HG02970 (cell line): ENCODE results near the gene AHDC1.

Experiments
- ATAC-seq: cut with Tn5 transposase; IDR thresholded peaks from one replicate; pipeline ENCODE4 v1.9.1; 2021; ENCODE audit warnings: mild to moderate bottlenecking, moderate library complexity, moderate number of reproducible peaks; ENCODE audit not compliant: unreplicated experiment, low FRiP score

AHDC1 gene

GRCh38 chr1:27600498-27601175 lies 3.3 kb downstream of the AHDC1 start:
- no peak for ATAC-seq

GRCh38 chr1:27599605-27600497 lies 4.1 kb downstream of the AHDC1 start:
- ATAC-seq, result no peak

DNA sequence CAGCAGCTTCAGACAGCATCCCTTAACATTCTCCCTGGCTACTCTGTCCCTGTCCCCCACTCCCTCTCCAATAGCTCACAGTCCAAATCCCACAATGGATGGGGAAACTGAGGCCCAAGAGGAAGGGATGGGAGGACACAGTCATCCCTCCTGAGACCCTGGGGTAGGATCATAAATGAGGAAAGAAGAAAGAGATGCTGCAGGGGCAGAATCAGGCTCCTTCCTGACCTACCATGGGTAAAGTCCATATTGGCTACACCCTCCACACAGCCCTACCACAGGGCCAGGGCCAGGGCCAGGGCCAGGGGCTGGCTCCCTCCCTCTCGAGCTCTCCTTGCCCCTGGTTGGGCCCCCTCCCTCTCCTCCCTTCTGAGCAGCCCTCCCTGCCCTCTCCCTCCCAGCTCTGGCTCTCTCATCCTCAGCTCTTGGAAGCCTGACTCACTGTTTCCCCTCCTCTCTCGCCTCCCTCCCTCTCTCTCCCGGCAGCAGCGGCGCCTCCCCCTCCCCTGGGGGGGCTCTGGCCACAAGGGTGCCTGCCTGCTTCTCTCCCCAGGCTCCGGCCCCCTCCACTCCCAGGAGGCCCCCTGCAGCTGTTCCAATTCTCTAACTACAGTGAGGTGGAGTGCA lies 4.9 kb downstream of the AHDC1 start:
- no peak for ATAC-seq

DNA sequence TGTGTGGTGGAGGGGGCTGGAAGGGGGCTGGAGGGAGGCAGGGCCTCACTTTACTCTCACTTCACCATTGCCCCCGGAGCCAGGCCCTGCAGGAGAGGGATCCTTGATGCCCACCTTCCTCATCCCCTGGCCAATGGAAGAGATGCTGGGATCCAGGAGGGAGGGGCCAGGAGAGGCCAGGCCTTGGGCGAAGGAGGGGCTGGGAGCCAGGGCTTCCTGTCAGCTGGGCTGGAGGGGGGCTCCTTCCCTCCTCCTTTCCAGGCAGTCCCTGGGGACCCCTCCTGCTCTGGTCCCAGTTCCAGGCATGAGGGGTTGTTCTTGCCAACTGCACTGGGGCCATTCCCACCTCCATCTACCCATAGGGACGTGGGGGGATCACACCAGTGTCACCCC lies 5.7 kb downstream of the AHDC1 start:
- ATAC-seq, result no peak

GRCh38 chr1:27597516-27598294 lies 6.2 kb downstream of the AHDC1 start:
- ATAC-seq, result no peak

GRCh38 chr1:27596986-27597385 lies 7.0 kb downstream of the AHDC1 start:
- ATAC-seq, result no peak

DNA sequence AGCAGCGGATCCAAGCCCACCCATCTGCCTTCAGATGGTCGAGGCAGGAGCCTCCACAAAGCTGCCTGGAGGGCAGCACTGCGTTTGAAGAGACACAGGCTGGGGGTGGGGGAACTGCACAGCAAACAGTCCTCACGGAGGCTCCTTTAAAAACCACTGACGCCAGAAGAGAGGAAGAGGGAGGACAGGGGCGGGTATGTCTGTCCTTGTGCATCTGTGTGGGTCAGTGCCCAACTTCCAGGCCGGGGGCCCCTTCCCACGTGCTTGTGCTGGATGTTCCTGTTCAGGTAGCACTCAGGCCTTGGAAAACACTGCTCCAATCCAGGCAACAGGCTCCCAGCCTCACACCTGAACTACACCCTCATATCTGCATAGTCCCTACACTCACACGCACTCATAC lies 7.7 kb downstream of the AHDC1 start:
- ATAC-seq, result no peak

- no peak for ATAC-seq
Observed at GRCh38 chr1:27595597-27595996, 8.3 kb downstream of the AHDC1 start.

- no peak for ATAC-seq
Observed at GRCh38 chr1:27594564-27595510, 9.1 kb downstream of the AHDC1 start.

DNA sequence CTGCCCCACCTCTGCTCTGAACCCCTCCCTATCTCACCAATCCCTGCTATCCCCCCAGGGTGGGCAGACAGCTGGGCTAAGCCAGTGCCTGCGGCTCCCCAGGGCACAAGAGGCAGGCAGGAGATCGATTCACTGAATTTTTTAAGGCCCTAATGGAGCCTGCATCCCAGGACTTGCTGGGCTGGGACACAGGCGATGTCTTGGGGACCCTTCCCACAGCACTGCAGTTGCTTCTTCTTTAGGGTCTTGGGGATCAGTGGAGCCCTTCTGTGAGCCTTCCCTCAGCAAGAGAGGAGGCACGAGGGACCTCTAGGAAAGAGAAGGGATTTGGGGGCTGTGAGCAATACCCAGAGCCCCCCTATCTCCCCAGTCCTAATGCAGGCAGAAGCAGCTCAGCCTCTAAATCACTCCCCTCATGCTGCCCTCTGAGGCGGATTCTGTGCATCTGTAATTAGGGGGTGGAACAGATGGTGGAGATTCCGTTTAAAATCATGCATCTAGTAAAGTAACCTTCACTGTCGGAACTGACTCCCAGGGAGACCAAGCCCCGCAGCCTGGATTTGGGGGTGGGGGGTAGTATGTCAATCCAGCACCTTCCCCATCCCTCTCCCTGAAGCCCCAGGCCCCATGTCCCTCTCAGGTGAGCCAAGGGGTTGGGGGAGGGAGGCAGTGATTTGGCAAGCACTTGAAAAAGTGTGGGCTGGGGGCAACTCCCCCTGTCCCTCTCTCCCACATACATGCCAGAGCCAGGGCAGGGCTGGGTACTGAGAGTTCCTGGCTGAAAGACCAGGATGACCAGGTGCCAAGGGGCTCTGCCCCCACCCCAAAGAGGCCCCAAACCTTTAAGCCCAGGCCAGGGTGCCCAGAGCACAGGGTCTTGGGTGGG lies 10.0 kb downstream of the AHDC1 start:
- no peak for ATAC-seq

DNA sequence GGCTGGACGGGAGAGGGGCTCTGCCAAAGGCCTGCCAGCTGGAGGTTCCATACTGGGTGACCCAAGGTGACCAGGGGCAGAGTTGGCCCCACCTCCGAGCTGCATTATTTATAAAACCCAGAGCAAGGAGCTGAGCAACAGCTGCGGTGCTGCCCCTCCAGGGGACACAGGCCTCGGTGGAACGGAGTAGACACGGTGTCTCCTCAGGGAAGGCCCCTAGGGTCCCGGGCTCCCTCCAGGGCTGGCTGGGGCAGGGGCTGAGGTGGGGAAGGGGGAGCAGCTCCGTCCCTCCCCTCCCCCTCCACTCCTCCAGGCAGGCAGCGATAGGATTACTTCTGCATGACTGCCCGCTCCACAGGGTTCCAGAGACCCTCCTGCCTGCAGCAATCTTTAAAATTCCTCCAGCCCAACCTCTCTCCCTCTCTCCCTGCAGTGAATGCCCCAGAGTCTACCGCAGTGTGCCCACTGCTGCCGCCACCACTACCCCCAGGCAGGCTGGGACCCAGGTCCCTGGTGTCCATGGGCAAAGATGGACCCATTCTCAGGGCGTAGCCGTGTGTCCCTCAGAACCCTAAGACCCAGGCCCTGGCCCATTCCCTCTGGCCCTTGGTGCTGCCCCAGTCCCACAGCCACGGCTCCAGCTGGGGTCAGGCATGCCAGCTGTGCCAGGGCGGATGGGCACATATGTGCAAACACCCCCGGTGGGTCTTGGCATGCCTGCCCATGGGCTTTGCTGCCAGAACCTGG lies 10.8 kb downstream of the AHDC1 start:
- no peak for ATAC-seq

GRCh38 chr1:27592232-27592930 lies 11.6 kb downstream of the AHDC1 start:
- no peak for ATAC-seq

DNA sequence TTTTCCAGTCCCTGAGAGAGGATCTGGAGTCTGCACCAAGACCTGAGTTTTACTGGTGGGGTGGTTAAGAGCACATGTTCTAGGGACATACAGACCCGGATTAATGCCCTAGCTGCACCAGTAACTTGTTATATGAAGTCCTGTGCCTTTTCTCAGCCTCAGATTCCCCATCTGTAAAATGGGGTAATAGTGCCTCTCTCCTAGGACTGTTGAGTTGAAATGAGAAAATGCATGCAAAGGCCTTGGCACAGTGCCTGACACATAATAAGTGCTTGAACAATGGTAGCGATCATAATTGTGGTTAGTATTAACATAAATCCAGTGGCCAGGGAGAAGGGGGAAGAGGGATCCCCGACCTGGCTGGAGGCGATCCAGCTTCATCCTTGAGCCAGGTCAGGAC lies 12.3 kb downstream of the AHDC1 start:
- ATAC-seq, result no peak

DNA sequence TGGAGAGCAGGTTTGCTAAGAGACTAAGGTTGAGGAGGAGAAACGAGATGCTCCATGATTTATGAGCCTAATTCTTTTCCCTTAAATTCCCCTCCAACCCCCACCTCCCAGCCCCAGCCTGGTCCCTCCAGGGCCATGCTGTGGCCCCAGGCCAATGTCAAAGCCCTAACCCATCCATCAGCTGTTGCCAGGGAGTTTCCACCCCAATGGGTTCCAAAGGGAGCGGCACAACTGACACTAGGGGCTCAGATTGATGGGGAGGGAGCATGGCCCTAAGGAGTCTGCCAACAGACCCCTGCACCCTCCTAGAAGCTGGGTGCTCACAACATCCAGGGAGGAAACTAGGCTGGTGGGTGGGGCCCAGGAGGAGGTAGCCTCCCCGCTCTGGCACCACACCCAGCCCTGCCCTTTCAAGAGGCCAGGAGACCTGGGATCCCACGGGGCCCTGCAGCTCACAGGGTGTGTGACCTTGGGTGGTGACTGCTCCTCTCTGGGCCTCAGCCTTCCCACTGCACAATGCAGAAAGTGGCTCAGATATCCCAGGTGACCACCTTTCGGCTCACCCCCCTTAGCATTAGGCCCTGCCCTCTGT lies 12.9 kb downstream of the AHDC1 start:
- no peak for ATAC-seq

DNA sequence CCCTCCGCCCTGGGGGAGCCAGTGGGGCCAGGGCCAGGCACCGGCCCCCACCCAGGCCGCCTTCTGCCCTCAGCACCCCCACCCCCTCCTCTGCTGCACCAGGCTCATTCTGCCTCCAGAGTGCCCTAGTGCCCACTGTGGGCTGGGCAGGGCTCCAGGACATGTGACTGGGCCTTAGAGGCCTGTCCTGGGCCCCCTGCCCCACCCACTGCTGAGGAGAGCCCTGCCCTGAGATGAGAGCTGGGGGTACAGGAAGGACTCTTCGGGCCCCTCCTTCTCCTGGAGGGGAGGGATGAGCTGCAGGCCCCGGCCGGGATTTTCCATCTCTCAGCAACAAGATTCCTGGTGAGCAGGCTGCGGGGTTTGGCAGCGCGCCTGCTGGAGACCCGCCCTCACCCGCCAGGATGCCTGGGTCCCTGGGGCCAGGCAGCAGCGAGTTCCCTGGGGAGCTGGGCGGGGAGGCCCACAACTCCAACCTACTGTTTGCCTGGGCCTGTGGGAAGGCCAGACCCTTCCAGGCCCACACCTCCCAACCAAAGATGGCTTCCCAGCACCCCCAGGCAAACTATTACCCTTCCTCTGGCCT lies 14.0 kb downstream of the AHDC1 start:
- no peak for ATAC-seq

GRCh38 chr1:27589441-27589840 lies 14.5 kb downstream of the AHDC1 start:
- no peak for ATAC-seq
